ENCODE measurements around the gene RHBDL1.

DNA sequence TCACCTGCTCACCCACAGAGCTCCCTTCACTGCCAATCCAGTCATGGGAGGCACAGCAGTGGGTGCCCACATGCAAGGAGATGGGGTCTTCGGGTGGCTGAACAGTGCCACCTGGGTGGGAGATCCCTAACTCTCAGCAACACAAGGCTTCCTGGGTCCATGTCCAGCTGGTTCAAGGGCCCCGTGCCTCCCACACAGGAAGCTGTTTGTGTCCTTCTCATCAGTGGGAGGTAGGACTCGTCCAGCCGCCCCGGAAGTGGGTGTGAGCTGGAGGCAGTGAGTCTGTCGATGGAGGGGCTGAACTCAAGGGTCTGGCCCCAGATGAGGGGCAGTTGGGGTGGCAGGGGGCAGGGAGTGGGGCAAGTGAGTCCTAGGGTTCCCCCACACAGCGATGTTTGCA lies 28.6 kb downstream of the RHBDL1 start:
- TF ChIP-seq EZH2 (IDR thresholded peaks at IDR 0.05; ENCODE audit: low read length), result no peak
- TF ChIP-seq, protein P1, sequence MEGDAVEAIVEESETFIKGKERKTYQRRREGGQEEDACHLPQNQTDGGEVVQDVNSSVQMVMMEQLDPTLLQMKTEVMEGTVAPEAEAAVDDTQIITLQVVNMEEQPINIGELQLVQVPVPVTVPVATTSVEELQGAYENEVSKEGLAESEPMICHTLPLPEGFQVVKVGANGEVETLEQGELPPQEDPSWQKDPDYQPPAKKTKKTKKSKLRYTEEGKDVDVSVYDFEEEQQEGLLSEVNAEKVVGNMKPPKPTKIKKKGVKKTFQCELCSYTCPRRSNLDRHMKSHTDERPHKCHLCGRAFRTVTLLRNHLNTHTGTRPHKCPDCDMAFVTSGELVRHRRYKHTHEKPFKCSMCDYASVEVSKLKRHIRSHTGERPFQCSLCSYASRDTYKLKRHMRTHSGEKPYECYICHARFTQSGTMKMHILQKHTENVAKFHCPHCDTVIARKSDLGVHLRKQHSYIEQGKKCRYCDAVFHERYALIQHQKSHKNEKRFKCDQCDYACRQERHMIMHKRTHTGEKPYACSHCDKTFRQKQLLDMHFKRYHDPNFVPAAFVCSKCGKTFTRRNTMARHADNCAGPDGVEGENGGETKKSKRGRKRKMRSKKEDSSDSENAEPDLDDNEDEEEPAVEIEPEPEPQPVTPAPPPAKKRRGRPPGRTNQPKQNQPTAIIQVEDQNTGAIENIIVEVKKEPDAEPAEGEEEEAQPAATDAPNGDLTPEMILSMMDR (optimal IDR thresholded peaks at IDR 0.05 in 1 of 3, IDR thresholded peaks at IDR 0.05 in 1 of 3, conservative IDR thresholded peaks at IDR 0.05 in 1 of 3; ENCODE audit: extremely low read depth in 1 of 3, insufficient read depth in 2 of 3, low read length in 3 of 3), result no peak
